Fibroblast of lung (primary cell): ENCODE results near the gene LRMDA.

Experiments
- EZH2 ChIP-seq: IDR thresholded peaks from 2 replicates; pipeline ENCODE4 v1.5.1; 2012; ENCODE audit warnings: low read length, control low read depth, mild to moderate bottlenecking; ENCODE audit errors: missing control alignments
- TF ChIP-seq, protein P1 (sequence below), 2 donors: IDR thresholded peaks in 1 of 2; conservative IDR thresholded peaks in 1 of 2; 1 replicate in 1 of 2; 2 replicates in 1 of 2; pipeline ENCODE4 v1.5.1; 2011 to 2012; ENCODE audit warnings: low read length in 2 of 2, control low read depth in 1 of 2, inconsistent platforms in 1 of 2, low read depth in 1 of 2, mild to moderate bottlenecking in 1 of 2

DNA sequence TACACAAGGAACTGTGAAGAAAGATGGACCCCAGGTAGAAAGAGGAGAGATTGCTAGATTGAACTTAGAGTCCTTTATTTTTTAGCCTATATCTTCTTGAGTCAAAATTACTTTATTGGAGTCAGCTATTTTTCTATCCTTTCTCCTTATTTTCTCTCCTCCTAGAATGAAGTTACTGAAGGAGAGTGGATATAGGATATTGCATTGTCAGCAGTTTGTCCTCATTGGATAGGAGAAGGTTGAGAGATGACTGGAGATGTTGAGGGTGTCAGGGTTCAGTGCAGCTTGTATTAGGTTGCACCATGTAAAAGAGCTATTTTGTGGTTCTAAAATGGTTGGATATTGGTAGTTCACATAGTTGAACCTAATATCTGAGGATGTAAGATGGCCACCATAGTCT is 5.5 kb downstream of the LRMDA start:
- TF ChIP-seq, protein P1, sequence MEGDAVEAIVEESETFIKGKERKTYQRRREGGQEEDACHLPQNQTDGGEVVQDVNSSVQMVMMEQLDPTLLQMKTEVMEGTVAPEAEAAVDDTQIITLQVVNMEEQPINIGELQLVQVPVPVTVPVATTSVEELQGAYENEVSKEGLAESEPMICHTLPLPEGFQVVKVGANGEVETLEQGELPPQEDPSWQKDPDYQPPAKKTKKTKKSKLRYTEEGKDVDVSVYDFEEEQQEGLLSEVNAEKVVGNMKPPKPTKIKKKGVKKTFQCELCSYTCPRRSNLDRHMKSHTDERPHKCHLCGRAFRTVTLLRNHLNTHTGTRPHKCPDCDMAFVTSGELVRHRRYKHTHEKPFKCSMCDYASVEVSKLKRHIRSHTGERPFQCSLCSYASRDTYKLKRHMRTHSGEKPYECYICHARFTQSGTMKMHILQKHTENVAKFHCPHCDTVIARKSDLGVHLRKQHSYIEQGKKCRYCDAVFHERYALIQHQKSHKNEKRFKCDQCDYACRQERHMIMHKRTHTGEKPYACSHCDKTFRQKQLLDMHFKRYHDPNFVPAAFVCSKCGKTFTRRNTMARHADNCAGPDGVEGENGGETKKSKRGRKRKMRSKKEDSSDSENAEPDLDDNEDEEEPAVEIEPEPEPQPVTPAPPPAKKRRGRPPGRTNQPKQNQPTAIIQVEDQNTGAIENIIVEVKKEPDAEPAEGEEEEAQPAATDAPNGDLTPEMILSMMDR (conservative IDR thresholded peaks at IDR 0.05 in 1 of 2, IDR thresholded peaks at IDR 0.05 in 1 of 2; ENCODE audit: low read depth in 1 of 2, low read length in 2 of 2), result no peak
- no peak for TF ChIP-seq EZH2
